COLO668 (cell line): ENCODE results near the gene PRAF2.

Experiments used
- DNase-seq: peaks from one replicate; lab custom pipeline; 2025; ENCODE audit not compliant: unreplicated experiment; lab: John Stamatoyannopoulos, UW

The PRAF2 gene

GRCh38 chrX:49073601-49074575, at the start of gene PRAF2:
TSS of gene PRAF2 (minus strand) at chrX:49074002. CDS start at chrX:49073987, 15 bp downstream.
- DNase-seq: peak; percentile 94

DNA sequence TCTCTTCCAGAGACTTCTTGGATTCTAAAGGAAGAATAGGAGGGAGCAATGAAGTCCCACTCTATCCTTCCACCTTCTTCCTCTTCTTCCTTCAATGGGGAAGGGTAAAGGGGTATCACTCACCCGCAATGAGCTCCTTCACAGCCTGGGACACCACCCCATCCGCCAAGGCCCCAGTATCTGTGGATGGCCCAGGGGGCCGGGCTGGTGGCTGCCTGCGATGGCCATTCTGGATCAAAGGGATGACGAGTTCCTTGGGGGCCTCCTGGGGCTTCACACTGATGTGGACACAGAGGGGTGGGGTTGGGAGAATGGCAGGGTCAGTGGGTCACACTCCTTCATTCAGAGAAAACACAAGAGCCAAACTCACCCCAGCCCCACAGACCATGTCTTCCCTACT, 48.7 kb upstream of the PRAF2 start:
- DNase-seq: no peak

GRCh38 chrX:49120091-49120490, 46.3 kb upstream of the PRAF2 start:
- peak; percentile 2 for DNase-seq

DNA sequence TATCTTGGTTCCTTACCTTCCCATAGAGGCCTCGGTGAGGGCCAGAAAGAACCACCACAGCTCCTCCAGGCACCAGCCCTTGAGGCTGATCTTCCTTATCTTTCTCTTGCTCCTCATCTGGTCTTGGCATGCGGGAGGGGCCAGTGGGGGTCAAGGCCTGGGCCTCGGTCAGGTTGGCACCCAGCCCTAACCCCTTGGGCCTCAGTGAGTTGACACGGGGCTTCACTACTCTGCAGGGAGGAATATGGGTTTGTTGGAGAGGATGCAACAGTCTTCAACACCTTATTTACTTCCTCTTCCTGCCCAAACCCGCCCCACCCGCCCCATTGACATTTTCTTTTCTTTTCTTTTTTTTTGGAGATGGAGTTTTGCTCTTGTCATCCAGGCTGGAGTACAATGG, 43.8 kb upstream of the PRAF2 start:
- DNase-seq: no peak

- DNase-seq: no peak
These were observed 42.9 kb upstream of the PRAF2 start for GRCh38 chrX:49116716-49117115.

DNA sequence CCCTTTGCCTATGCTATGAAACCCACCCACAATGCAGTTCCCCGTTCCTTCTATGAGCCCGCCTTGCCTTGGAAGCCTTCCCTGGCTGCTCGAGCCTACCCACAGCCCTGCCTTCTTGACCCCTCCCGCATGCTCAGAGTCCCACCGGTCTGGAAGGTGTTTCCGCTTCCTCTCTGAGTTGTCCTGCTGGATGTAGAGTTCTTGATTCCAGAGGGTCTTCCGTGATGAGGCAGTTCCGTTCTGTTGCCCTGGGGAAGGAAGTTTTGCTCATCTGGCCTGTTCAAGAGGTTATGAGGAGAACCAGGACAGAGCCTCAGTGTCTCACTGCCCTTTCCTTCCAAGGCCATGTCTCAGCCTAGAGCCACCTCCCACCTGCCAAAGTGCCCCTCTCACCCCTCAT, 42.3 kb upstream of the PRAF2 start:
- no peak for DNase-seq

GRCh38 chrX:49111791-49112190, 38.0 kb upstream of the PRAF2 start:
- DNase-seq: no peak

DNA sequence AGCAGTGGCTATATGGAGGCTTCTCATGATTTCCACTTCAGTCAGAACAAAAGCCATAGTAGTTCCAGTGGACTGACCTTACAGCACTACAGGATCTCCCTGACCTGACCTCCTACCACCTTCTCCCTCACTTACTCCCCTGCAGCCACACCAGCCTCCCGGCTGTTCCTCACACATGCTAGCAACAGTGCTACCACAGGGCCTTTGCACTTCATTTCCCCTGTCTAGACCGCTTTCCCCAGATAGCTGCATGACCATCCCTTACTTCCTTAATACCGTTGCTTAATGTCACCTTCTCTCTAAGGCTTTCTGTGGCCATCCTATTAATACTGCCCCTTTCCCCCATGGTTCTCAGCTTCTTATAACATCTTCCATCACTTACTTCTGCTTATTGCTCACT, 36.6 kb upstream of the PRAF2 start:
- no peak for DNase-seq

GRCh38 chrX:49108641-49109040, 34.8 kb upstream of the PRAF2 start:
- DNase-seq: no peak

DNA sequence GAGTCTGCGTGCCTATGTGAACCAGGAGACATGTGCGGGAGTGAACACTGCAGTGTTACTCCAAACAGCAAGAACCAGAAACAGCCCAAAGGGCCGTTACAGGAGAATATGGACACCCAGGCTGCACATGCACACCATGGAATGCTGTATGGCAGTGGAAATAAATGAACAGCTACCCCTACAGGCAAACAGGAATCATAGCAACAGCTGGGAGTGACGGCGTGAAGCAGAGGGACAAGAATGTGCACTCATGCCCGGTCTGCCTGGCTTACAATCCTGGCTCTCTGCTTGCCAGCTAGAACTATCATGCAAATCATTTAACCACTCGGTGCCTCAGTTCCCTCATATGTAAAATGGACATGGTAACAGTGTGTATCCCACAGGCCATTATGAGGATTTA, 33.1 kb upstream of the PRAF2 start:
- DNase-seq: peak; percentile 17

GRCh38 chrX:49106296-49106695, 32.5 kb upstream of the PRAF2 start:
- no peak for DNase-seq

DNA sequence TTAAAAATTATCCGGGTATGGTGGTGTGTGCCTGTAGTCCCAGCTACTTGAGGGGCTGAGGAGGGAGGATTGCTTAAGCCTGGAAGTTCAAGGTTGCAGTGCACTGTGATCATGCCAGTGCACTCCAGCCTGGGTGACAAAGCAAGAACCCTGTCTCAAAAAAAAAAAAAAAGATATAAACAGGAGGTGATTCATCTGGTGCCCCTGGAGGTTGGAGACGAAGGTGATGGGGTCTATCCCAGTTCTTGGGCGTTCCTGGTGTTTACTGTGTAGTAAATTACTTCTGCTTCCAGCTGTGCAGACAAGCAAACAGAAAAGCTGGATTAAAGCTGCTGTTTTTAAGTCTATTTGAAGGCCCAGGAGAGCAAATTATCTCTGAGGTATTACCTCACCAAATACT, 29.8 kb upstream of the PRAF2 start:
- no peak for DNase-seq

- no peak for DNase-seq
These were observed 28.4 kb upstream of the PRAF2 start for GRCh38 chrX:49102190-49102589.

DNA sequence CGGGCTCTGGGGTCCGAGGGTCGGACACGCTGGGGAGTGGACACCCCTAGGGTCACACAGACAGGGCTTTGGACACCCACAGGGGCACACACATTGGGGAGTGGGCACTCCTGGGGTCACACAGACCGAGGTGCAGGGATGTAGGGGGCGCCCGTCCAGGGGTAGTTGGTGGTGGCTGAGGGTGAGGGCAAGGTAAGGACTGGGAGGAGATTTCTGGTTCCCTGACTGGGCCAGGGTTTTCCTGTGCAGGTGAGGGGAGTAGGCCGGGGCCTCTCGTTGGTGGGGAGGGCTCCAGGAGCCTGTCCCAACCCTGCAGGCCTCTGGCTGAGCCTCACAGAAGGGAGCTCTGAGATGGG, 27.8 kb upstream of the PRAF2 start:
- DNase-seq: peak; percentile 33

GRCh38 chrX:49100704-49101628, 27.2 kb upstream of the PRAF2 start:
- peak; percentile 95 for DNase-seq

DNA sequence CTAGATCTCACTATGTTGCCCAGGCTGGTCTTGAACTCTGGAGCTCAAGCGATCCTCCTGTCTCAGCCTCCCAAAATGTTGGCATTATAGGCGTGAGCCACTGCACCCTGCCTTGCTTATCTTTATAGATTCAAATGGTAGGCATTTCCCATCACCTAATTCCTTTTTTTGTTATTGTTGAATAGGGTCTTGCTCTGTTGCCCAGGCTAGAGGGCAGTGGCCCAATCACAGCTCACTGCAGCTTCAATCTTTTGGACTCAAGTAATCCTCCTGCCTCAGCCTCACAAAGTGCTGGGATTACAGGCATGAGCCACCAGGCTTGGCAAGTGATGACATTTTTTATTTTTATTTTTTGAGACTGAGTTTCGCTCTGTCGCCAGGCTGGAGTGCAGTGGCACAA, 22.6 kb upstream of the PRAF2 start:
- DNase-seq: no peak

DNA sequence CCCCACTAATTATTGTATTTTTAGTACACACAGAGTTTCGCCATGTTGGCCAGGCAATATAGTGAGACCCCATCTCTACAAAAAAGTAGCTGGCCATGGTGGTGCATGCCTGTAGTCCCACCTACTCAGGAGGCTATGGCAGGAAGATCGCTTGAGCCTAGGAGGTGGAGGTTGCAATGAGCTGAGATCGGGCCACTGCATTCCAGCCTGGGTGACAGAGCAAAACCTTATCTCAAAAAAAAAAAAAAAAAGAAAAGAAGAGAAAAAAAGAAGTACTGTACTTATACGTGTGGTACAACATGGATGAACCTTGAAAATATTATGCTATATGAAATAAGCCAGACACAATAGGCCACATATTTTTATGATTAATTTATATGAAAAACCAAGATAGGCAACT, 15.8 kb upstream of the PRAF2 start:
- no peak for DNase-seq

GRCh38 chrX:49082271-49082871, 8.6 kb upstream of the PRAF2 start:
- DNase-seq: no peak

DNA sequence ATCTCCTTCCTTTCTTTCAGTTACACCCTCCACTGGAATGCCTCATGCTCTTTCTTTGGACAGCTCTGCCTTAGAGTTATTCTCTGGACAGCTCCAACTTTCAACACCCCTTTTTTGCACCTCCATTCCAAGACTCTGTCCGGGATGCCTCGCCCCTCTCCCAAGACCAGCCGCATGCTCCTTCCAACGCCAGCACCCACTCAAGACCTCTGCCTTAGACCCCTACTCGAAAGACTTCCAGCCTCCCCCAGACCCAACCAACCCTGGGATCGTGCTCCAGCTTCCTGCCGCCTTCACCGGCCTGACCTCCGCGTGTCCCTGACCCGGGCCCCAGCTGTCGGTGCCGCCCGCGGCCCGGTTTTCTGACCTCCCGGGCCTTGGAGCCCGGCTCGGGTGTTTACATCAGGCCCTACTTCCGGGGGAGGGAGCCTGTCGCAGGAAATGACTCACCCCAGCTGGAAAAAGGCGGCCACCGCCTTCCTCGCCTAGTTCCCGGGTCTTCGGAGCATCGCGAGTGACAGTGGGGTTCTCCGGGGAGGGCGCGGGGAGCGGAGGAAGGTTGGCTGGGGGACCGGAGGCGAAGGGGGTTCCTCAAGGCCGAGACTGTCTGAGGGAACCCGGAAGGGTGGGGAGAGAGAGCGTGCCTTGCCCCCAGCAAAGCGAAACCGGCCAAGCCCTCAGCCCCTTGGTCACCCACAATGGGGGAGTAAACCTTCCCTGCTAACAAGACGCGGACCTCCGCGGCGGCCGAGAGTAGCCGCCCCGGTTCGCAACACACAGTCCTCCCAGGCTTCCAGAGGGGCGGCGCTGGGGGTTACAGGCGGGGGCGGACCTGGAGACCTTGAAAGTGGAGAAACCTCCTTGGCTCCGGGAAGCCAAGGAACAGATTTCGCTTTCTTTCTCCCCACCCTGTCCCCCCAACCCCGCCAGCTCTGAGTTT, 6.0 kb upstream of the PRAF2 start, which contains the start of gene WDR45:
Gene WDR45 (minus strand): TSS at position 399 of the 940 bp plus-strand sequence. CDS start 1,792 bp downstream, outside the sequence.
- DNase-seq: peak; percentile 69

- no peak for DNase-seq
These were observed 4.1 kb upstream of the PRAF2 start for GRCh38 chrX:49077941-49078340.
